MCF 10A (cell line): ENCODE data around the gene ITPRIPL2. TPM values are rescaled to one million over a fixed set of nuclear protein-coding genes. Genes with fewer than 3 reads are reported as not detected.
A peak's percentile ranks its signal among the peaks of the same experiment; 100 is the strongest.

Experiments
- BruUV-seq: library from RNA; stranded (reverse); fragments of 400-500 nt; replicated peaks from 2 replicates; lab custom pipeline; 2021; lab: Mats Ljungman, UMichigan
- CTCF ChIA-PET: fragments of 300-600 bp; sonication (Branson Sonifier 250); formaldehyde crosslinking; extraction: SDS; loops from one replicate; lab custom pipeline; 2021; ENCODE audit warnings: antibody characterized with exemption, inconsistent platforms; lab: Yijun Ruan, JAX
- POLR2A ChIA-PET: fragments of 300-600, 350-650 bp; sonication (Branson Sonifier 250); formaldehyde crosslinking; extraction: SDS; loops from one replicate; lab custom pipeline; 2020; ENCODE audit warnings: antibody characterized with exemption, inconsistent platforms; lab: Yijun Ruan, JAX
- DNase-seq: peaks from one replicate; pipeline ENCODE4 v3.0.0-alpha.2; 2018; ENCODE audit not compliant: unreplicated experiment
- H3K27ac Mint-ChIP-seq: one replicate; pipeline ENCODE4 v1.8.0; 2022; ENCODE audit warnings: mild to moderate bottlenecking, low read depth, mixed read lengths; ENCODE audit not compliant: unreplicated experiment
- H3K27me3 Mint-ChIP-seq: one replicate; pipeline ENCODE4 v1.8.0; 2022; ENCODE audit warnings: mixed read lengths; ENCODE audit not compliant: insufficient read depth, unreplicated experiment
- H3K36me3 Mint-ChIP-seq: one replicate; pipeline ENCODE4 v1.8.0; 2022; ENCODE audit warnings: mild to moderate bottlenecking, moderate library complexity, mixed read lengths; ENCODE audit not compliant: insufficient read depth, unreplicated experiment
- H3K4me1 Mint-ChIP-seq: one replicate; pipeline ENCODE4 v1.8.0; 2022; ENCODE audit warnings: mixed read lengths; ENCODE audit not compliant: insufficient read depth, unreplicated experiment
- H3K4me3 Mint-ChIP-seq: one replicate; pipeline ENCODE4 v1.8.0; 2022; ENCODE audit warnings: mild to moderate bottlenecking, moderate library complexity, mixed read lengths; ENCODE audit not compliant: unreplicated experiment
- H3K9me3 Mint-ChIP-seq: one replicate; pipeline ENCODE4 v1.8.0; 2022; ENCODE audit warnings: mixed read lengths; ENCODE audit not compliant: unreplicated experiment
- CTCF ChIP-seq: fragments of 200-600 bp; IDR thresholded peaks from one replicate; pipeline ENCODE4 v1.8.0; 2022; ENCODE audit warnings: antibody characterized with exemption, mild to moderate bottlenecking; ENCODE audit not compliant: unreplicated experiment
- intact Hi-C: fragments of 100-400 bp; cut with micrococcal nuclease; formaldehyde crosslinking; loops from 2 replicates; pipeline ENCODE4 v1.14.1; 2022
- total RNA-seq: library from RNA; stranded (reverse); gene quantifications from 2 replicates; pipeline ENCODE4 v1.2.3, GENCODE V29; 2022

Gene ITPRIPL2
- total RNA-seq, 1 experiment from 2014 or later, result 49.3 TPM

- peak overlapping the region; percentile 77 for H3K27ac Mint-ChIP-seq
- CTCF ChIA-PET, result interaction anchor here (0.5 to 2.4 kb wide), 8 partner anchors 8 to 67 kb away, joined by 3 to 9 read pairs (median 4); no protein-coding TSS in a partner anchor
- intact Hi-C loops, result no loop called here
- peaks cover 14% of the 10 kb centered on the region for H3K4me1 Mint-ChIP-seq
- POLR2A ChIA-PET, result interaction anchor here (1.0 to 3.6 kb wide), 5 partner anchors 9 to 307 kb away, joined by 3 to 23 read pairs (median 11); partner anchors contain the start of gene ARL6IP1
- no peaks in the 10 kb centered on the region for H3K27me3 Mint-ChIP-seq
- H3K36me3 Mint-ChIP-seq, result peaks cover 6% of the 10 kb centered on the region
- no peak for DNase-seq
- BruUV-seq, result no TSS peak
- no peaks in the 10 kb centered on the region for H3K9me3 Mint-ChIP-seq
- TF ChIP-seq CTCF, result no peak
- no peak overlapping the region for H3K4me3 Mint-ChIP-seq
Observed at GRCh38 chr16:19108409-19109287, 5.1 kb upstream of the ITPRIPL2 start.

- CTCF ChIA-PET, result interaction anchor here (0.5 to 1.5 kb wide), 4 partner anchors 27 to 409 kb away, joined by 3 to 6 read pairs (median 4); no protein-coding TSS in a partner anchor
- BruUV-seq, result no TSS peak
- DNase-seq, result no peak
- TF ChIP-seq CTCF, result no peak
- no peaks in the 10 kb centered on the region for H3K9me3 Mint-ChIP-seq
- peaks cover 6% of the 10 kb centered on the region for H3K36me3 Mint-ChIP-seq
- H3K4me3 Mint-ChIP-seq, result no peak overlapping the region
- intact Hi-C loops, result no loop called here
- peaks cover 14% of the 10 kb centered on the region for H3K4me1 Mint-ChIP-seq
- no peak overlapping the region for H3K27ac Mint-ChIP-seq
- POLR2A ChIA-PET, result interaction anchor here (1.0 to 3.6 kb wide), 4 partner anchors 9 to 308 kb away, joined by 3 to 23 read pairs (median 11); partner anchors contain the start of gene ARL6IP1
- H3K27me3 Mint-ChIP-seq, result no peaks in the 10 kb centered on the region
Observed at GRCh38 chr16:19109288-19109664, 4.5 kb upstream of the ITPRIPL2 start.

GRCh38 chr16:19110537-19111360 is 3.0 kb upstream of the ITPRIPL2 start:
- no peaks in the 10 kb centered on the region for H3K27me3 Mint-ChIP-seq
- H3K9me3 Mint-ChIP-seq, result no peaks in the 10 kb centered on the region
- H3K4me1 Mint-ChIP-seq, result peaks cover 14% of the 10 kb centered on the region
- ChIA-PET CTCF (interaction anchor here (0.6 to 1.3 kb wide), 6 partner anchors 11 to 344 kb away, joined by 3 to 9 read pairs (median 3); no protein-coding TSS in a partner anchor), POLR2A (interaction anchor here (1.2 to 3.6 kb wide), 2 partner anchors 7 to 13 kb away, joined by 4 to 23 read pairs; no protein-coding TSS in a partner anchor)
- intact Hi-C loops, result loop anchor here (10.0 kb wide), 1 partner anchor 174 kb away; the partner anchor contains the start of gene CLEC19A
- TF ChIP-seq CTCF, result no peak
- H3K36me3 Mint-ChIP-seq, result peaks cover 6% of the 10 kb centered on the region
- no peak for DNase-seq
- H3K27ac Mint-ChIP-seq, result no peak overlapping the region
- H3K4me3 Mint-ChIP-seq, result no peak overlapping the region
- BruUV-seq, result no TSS peak
